Activated CD8-positive, alpha-beta T cell treated with anti-CD3 and anti-CD28 coated beads, Interleukin-2, amount 10 ng/mL, durations not matched to agents 7 days and 5 days (primary cell): ENCODE measurements around the gene CXCR5. TPM values are rescaled to one million over a fixed set of nuclear protein-coding genes. Genes with fewer than 3 reads are reported as not detected.

Experiments
- ATAC-seq: fragments of 150-1000 bp; cut with Tn5 transposase; one replicate; pipeline ENCODE4 v1.10.0; 2021; ENCODE audit warnings: moderate library complexity
- CTCF ChIA-PET: fragments of 350-600 bp; sonication (Branson Sonifier 250); formaldehyde crosslinking; loops from one replicate; lab custom pipeline; 2021; ENCODE audit warnings: antibody characterized with exemption; lab: Charles Lee
- POLR2A ChIA-PET: fragments of 350-600 bp; sonication (Branson Sonifier 250); formaldehyde crosslinking; loops from one replicate; lab custom pipeline; 2021; ENCODE audit warnings: antibody characterized with exemption; lab: Charles Lee
- DNase-seq: peaks from one replicate; pipeline ENCODE4 v3.0.0-alpha.2; 2020
- H3K27ac Mint-ChIP-seq: one replicate; pipeline ENCODE4 v1.8.0; 2021; ENCODE audit warnings: mild to moderate bottlenecking, mixed read lengths
- H3K27me3 Mint-ChIP-seq: one replicate; pipeline ENCODE4 v1.8.0; 2021; ENCODE audit warnings: low read depth, mixed read lengths
- H3K36me3 Mint-ChIP-seq: one replicate; pipeline ENCODE4 v1.8.0; 2021; ENCODE audit warnings: low read depth, mixed read lengths
- H3K4me1 Mint-ChIP-seq: one replicate; pipeline ENCODE4 v1.8.0; 2021; ENCODE audit warnings: low read depth, mixed read lengths
- H3K4me3 Mint-ChIP-seq: one replicate; pipeline ENCODE4 v1.8.0; 2021; ENCODE audit warnings: mild to moderate bottlenecking, mixed read lengths
- H3K9me3 Mint-ChIP-seq: one replicate; pipeline ENCODE4 v1.8.0; 2022; ENCODE audit warnings: mixed read lengths; ENCODE audit not compliant: insufficient read depth
- total RNA-seq, 2 experiments: library from RNA; stranded (reverse); gene quantifications; one replicate each; pipeline ENCODE4 v1.2.3, GENCODE V29; 2021

Gene CXCR5
- total RNA-seq, 2 experiments from 2014 or later = 0.08 to 0.18 TPM

DNA sequence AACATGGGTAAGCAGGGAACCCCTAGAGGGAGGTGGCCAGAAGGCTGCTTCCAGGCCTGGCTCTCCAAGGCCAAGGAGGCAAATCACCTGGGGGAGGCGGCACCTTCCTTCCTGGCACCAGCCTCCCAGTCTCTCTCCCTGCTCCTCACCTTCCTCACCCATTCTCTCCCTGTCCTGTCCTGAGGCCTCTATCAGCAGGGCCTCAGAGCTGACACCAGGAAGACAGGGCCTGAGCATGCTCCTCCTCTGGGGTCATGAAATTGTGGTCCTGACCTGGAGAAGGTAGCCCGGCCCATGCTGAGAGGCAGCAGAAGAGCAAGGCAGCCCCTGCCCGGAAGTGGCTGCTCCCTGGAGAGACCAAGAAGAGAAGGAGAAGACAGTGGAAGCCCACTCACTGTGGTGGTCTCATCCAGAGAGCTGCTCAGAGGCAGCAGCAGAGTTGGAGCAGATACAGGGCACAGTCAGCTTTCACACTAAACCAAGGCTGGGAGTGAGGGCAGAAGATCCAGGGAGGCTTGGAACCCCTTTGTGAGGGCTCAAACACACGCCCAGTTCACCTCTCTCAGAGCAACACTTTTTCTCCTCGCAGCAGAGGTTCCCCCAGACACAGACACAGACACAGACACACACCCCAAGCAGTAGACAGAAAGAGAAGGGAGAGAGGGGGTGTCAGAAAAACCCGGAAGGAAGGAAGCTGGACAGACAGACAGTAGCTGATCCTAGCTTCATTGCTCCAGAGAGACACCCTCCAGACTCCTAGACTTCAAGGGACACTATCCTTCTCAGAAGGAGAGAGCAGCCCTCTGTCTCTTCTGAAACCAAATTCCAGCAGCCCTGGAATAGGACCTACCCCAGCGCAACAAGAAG lies 40.3 kb downstream of the CXCR5 start:
- peak; percentile 49 for DNase-seq
- ChIA-PET POLR2A (interaction anchor here (0.8 to 6.1 kb wide), 7 partner anchors 9 to 134 kb away, joined by 3 to 104 read pairs (median 5); partner anchors contain the start of gene DDX6), CTCF (interaction anchor here (0.7 to 2.1 kb wide), 7 partner anchors 12 to 232 kb away, joined by 3 to 14 read pairs (median 4); partner anchors contain the start of gene DDX6)
- peaks cover 30% of the 10 kb centered on the region for H3K36me3 Mint-ChIP-seq
- peaks cover 63% of the 10 kb centered on the region for H3K4me1 Mint-ChIP-seq
- no peaks in the 10 kb centered on the region for H3K9me3 Mint-ChIP-seq
- no peaks in the 10 kb centered on the region for H3K27me3 Mint-ChIP-seq
- H3K4me3 Mint-ChIP-seq = peak overlapping the region; percentile 97
- H3K27ac Mint-ChIP-seq = peak overlapping the region; percentile 84
- no peak for ATAC-seq

DNA sequence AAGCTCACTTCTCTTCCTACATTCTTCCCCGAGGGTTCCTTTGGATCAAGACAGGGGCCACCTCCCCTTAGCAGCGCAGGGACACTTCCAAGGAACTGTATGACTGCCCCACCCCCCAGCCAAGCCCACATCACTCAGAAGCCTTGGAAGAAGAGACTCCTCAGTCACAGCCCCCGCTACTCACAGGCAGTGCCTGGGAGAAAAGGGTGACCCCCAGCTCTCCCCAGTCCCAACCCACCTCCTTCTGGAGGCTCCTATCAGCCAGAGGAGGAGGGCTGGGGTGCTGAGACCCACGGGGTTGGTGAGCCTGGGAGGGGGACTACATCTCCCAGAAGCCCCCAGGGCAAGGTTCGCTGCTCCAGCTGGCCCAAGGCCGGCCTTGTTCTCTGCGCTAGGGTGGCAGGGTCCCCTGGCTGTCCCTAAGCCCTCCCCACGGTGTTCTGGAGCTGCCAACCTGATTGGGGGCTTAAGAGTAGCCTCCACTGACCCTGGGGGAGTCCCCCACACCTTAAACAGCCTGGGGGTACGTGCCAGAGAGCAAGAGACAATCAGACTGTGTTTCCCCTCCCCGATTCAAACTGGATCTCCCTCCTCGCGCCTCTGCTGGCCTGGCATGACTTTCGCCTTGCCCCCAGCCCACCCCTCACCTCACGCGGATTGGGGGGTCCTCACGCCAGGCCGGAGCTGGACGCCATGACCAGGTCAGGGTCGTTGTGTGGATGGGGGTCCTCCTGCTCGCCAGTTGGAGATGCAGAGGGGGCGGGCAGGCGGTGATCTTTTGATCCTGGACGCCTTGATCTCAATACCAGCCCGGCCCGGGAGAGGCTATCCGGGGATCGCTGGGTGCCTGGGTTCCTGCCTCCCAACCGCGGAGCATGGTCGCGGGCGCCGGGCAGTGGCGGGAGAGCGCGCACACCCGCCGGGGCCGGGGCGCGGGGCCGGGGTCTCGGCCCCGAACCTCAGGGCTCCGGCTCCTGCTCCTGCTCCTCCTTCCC lies 41.2 kb downstream of the CXCR5 start:
- H3K4me1 Mint-ChIP-seq = peaks cover 55% of the 10 kb centered on the region
- CTCF ChIA-PET = interaction anchor here (0.7 to 1.7 kb wide), 10 partner anchors 11 to 235 kb away, joined by 3 to 8 read pairs (median 4); no protein-coding TSS in a partner anchor
- H3K4me3 Mint-ChIP-seq = peak overlapping the region; percentile 97
- H3K36me3 Mint-ChIP-seq = peaks cover 26% of the 10 kb centered on the region
- H3K27me3 Mint-ChIP-seq = no peaks in the 10 kb centered on the region
- POLR2A ChIA-PET = interaction anchor here (0.8 to 6.1 kb wide), 8 partner anchors 10 to 135 kb away, joined by 3 to 104 read pairs (median 4); partner anchors contain the start of gene DDX6
- no peak for ATAC-seq
- no peaks in the 10 kb centered on the region for H3K9me3 Mint-ChIP-seq
- peak overlapping the region; percentile 84 for H3K27ac Mint-ChIP-seq
- peak; percentile 64 for DNase-seq

DNA sequence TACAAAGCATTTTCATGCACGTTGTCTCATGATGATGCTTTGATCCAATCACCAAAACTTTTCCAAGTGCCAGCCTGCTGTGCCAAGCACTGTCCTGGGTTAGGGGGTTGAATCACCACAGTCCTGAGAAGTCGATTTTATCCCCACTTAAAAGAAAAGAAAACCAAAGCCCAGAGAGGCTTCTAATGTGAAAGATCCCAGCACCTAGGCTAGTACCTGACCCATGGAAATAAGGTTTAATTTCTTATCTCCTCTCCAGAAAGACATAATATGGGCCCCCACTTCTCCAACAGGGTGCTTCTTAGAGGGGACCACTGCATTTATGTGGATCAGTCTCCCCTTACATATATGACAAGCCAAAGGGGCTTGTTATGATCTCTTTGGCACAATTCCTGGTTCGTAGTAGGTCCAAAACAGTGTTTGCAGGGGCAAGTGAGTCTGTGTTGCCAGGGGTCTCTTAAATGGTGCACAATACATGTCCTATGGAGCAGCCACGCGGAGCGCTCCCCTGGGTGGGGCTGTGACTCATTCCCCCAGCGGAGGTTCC lies 43.9 kb downstream of the CXCR5 start:
- H3K4me1 Mint-ChIP-seq = peaks cover 53% of the 10 kb centered on the region
- ChIA-PET CTCF (interaction anchor here (1.4 to 4.9 kb wide), 4 partner anchors 13 to 137 kb away, joined by 4 to 59 read pairs (median 18); partner anchors contain the start of gene DDX6), POLR2A (interaction anchor here (1.3 to 4.3 kb wide), 4 partner anchors 12 to 136 kb away, joined by 4 to 43 read pairs (median 16); partner anchors contain the start of gene DDX6)
- DNase-seq (no peak), ATAC-seq (no peak)
- H3K9me3 Mint-ChIP-seq = no peaks in the 10 kb centered on the region
- H3K27ac Mint-ChIP-seq = peak overlapping the region; percentile 99
- no peaks in the 10 kb centered on the region for H3K27me3 Mint-ChIP-seq
- H3K4me3 Mint-ChIP-seq = peak overlapping the region; percentile 98
- peaks cover 16% of the 10 kb centered on the region for H3K36me3 Mint-ChIP-seq

DNA sequence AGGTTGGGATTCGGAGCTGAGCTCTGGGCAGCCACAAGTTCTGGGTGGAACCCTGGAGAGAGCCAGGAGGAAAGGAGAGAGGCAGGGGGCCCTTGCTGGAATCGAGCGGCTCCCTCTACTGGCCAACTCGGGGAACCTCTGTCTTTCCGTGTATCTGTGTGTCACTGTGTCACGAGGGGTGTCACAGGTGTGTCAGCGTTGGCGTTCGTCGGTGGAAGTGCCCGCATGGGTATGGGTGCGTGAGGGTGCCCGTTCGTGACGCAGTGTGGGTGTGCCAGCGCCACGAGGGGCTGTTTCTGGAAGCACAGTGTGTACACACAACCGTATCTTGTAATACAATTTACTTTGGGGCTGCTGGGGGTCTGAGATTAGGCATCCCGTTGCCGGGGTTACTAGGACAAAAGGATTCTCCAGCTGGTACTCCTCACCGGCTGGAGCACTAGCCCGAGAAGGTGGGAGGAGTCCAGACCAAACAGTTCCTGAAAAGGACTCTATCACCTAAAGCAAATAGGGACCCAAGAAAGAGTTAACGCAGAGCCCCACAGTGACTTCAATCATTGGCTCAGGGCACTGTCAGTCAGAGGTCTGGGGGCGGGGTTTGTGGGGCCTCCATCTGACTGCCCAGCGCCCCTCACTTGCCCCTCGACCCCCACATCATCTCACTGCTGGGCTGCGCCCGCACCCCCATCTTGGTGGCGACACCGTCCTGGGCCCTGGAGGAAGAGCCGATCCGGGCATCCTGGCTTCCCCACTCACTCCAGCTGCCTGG lies 44.6 kb downstream of the CXCR5 start:
- POLR2A ChIA-PET = interaction anchor here (0.7 to 4.3 kb wide), 8 partner anchors 12 to 223 kb away, joined by 3 to 43 read pairs (median 4); partner anchors contain the start of gene DDX6
- peak; percentile 94 for DNase-seq
- H3K4me3 Mint-ChIP-seq = peak overlapping the region; percentile 98
- CTCF ChIA-PET = interaction anchor here (0.9 to 4.9 kb wide), 6 partner anchors 12 to 239 kb away, joined by 3 to 59 read pairs (median 18); partner anchors contain the start of gene DDX6
- peak overlapping the region; percentile 99 for H3K27ac Mint-ChIP-seq
- ATAC-seq = peak; percentile 57
- H3K27me3 Mint-ChIP-seq = no peaks in the 10 kb centered on the region
- peaks cover 11% of the 10 kb centered on the region for H3K36me3 Mint-ChIP-seq
- peaks cover 53% of the 10 kb centered on the region for H3K4me1 Mint-ChIP-seq
- no peaks in the 10 kb centered on the region for H3K9me3 Mint-ChIP-seq

DNA sequence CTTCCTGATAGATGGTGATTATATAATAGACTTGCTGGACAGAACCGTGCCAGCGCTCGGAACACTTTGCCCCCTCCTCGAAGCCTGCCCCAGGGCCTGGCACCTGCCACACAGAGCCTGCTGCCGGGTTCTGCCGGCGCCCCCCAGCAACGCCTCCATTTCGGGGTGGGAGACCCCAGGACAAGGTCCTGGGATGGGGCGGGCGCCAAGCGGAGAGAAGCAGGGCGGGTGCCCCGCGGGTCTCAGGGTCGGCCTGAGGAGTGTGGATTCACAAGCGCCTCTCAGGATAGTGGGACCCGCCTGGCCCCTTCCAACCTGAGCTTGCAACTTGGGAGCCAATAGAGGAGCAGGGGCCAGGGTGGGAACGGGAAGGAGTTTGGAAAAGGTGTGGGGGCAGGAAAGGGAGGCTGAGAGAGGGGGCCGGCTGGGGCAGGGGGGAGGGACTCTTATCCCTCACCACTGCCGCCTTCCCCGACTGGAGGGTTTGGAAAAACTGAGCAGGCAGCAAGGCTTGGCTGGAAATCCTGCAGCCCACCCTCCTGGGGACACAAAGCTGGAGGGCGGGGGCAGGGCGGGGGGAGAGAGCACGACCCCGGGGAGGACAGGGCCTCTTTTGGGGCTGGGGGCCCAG lies 45.3 kb downstream of the CXCR5 start:
- H3K9me3 Mint-ChIP-seq = no peaks in the 10 kb centered on the region
- peaks cover 47% of the 10 kb centered on the region for H3K4me1 Mint-ChIP-seq
- peak; percentile 18 for ATAC-seq

DNA sequence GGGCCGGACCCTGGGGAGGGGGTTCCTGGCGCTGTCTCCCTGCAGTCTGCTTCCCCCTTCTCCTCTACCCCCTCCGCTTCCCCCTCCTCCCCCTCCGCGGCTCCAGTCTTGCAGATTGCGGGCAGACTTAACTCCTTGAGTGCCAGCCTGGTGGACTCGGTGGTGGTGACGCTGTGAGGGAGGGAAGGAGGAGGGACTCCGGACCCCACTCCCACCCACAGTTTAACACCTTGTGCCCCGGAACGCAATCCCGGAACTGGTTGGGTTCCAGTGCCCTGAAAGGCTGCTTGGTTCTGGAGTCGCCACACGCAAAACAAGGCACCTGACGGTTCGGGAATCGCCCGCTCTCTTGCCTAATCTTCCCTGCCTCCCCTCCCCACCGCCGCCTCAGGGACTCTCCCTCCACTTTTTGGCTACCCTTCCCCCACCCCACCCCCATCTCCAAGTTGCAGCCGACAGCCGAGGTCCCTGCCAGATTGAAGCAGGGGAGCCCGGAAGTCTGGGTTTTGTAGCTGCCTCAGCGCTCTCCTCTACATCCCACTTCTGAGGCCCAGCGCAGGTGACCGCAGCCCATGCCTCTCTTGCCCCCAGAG lies 45.9 kb downstream of the CXCR5 start:
- ChIA-PET POLR2A (interaction anchor here (0.5 to 4.3 kb wide), 11 partner anchors 11 to 252 kb away, joined by 3 to 43 read pairs (median 9); partner anchors contain the start of genes DDX6 and HINFP), CTCF (interaction anchor here (0.7 to 4.9 kb wide), 25 partner anchors 12 to 270 kb away, joined by 3 to 61 read pairs (median 4); partner anchors contain the start of genes DDX6, RPS25, SLC37A4 and TRAPPC4)
- DNase-seq (peak; percentile 91), ATAC-seq (peak; percentile 21)
- Mint-ChIP-seq H3K27me3 (no peaks in the 10 kb centered on the region), H3K27ac (peak overlapping the region; percentile 99), H3K4me3 (peak overlapping the region; percentile 98), H3K4me1 (peaks cover 47% of the 10 kb centered on the region), H3K9me3 (no peaks in the 10 kb centered on the region), H3K36me3 (no peaks in the 10 kb centered on the region)

More for the DNA sequence above, 45.3 kb downstream of the CXCR5 start:
- Mint-ChIP-seq H3K36me3 (peaks cover 5% of the 10 kb centered on the region), H3K27ac (peak overlapping the region; percentile 99), H3K4me3 (peak overlapping the region; percentile 98), H3K27me3 (no peaks in the 10 kb centered on the region)
- DNase-seq = peak; percentile 59
- POLR2A ChIA-PET = interaction anchor here (0.5 to 4.3 kb wide), 10 partner anchors 11 to 253 kb away, joined by 3 to 43 read pairs (median 4); partner anchors contain the start of gene DDX6
- CTCF ChIA-PET = interaction anchor here (0.9 to 4.9 kb wide), 9 partner anchors 11 to 269 kb away, joined by 3 to 59 read pairs (median 4); partner anchors contain the start of genes DDX6, RPS25 and TRAPPC4

DNA sequence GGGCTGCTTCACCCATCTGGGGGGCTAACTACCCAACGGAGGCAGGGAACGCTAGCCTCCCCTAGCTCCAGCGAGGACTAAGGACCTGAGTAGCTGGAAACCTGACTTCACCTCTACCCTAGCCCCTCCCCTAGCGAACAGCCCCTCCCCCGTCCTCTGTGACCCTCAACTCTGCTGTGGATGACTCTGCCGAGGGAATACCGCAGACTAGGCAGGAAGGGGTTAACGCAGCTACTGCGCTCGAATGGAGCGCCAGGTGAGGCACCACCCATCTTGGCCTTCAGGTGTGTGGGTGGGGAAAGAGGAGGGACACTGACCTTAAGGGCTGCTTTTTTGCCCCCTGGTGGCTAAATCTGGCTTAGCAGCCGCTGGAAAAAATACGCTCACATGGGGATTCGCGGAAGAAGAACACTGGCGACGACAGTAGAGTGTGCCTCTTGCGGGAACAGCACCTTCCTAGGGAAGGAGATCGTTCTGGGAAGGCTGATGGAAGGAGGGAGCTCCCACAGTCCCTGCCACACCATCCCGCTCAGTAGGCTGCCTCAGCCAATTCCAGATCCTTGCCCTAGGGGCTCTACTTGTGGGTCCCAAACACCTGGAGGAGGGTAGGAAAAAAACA lies 46.5 kb downstream of the CXCR5 start:
- ATAC-seq = peak; percentile 21
- ChIA-PET POLR2A (interaction anchor here (0.8 to 4.3 kb wide), 10 partner anchors 10 to 191 kb away, joined by 3 to 43 read pairs (median 10); partner anchors contain the start of genes DDX6 and HINFP), CTCF (interaction anchor here (0.7 to 4.9 kb wide), 28 partner anchors 11 to 271 kb away, joined by 3 to 61 read pairs (median 4); partner anchors contain the start of genes CXCR5, DDX6, RPS25 and SLC37A4)

DNA sequence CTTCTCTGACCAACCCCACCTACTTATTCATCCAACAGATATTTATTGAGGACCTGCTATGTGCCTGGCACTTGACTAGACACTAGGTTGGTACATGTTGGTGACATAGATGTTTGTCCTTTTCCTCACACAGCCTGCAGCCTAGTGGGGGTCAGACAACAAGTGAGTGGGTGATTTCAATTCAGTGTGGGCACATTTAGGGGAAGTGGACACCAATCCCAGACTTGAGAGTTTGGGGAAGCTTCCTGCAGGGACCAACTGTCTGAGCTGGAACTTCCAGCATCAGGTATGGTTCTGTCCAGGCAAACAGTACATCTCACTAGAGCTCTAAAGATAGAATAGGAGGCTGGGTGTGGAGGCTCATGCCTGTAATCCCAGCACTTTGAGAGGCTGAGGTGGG lies 47.9 kb downstream of the CXCR5 start:
- no peak for ATAC-seq
- peaks cover 42% of the 10 kb centered on the region for H3K4me1 Mint-ChIP-seq

More for the DNA sequence above, 46.5 kb downstream of the CXCR5 start:
- Mint-ChIP-seq H3K4me1 (peaks cover 47% of the 10 kb centered on the region), H3K27me3 (no peaks in the 10 kb centered on the region), H3K4me3 (peak overlapping the region; percentile 98), H3K9me3 (no peaks in the 10 kb centered on the region), H3K36me3 (no peaks in the 10 kb centered on the region), H3K27ac (peak overlapping the region; percentile 99)
- DNase-seq = peak; percentile 93

DNA sequence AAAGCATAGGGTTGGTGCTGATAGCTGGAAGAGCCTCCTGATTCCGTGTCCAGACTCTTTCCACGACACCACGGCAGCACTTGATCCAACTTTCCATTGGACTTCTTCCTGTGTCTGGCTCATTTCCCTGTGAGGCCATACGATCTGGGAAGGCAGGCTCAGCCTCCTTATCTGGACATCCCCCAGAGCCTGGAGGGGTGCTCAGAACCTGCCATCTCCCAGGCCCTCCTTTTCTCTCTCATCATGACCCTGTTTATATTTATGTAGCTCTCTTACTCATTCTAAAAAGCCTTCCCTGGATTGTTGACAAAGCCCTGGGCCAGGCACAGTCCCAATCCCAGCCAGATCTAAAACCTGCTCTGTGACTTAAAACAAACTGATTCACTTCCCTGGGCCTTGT lies 49.8 kb downstream of the CXCR5 start:
- H3K36me3 Mint-ChIP-seq = no peaks in the 10 kb centered on the region
- no peaks in the 10 kb centered on the region for H3K27me3 Mint-ChIP-seq
- H3K4me1 Mint-ChIP-seq = peaks cover 25% of the 10 kb centered on the region
- no peak overlapping the region for H3K27ac Mint-ChIP-seq
- no peak overlapping the region for H3K4me3 Mint-ChIP-seq
- no peaks in the 10 kb centered on the region for H3K9me3 Mint-ChIP-seq
- CTCF ChIA-PET = no interaction called here
- ATAC-seq (no peak), DNase-seq (no peak)
- POLR2A ChIA-PET = no interaction called here

More for the DNA sequence above, 47.9 kb downstream of the CXCR5 start:
- ChIA-PET CTCF (interaction anchor here (0.7 to 4.0 kb wide), 7 partner anchors 10 to 242 kb away, joined by 3 to 61 read pairs (median 12); no protein-coding TSS in a partner anchor), POLR2A (interaction anchor here (3.9 to 4.3 kb wide), 2 partner anchors 19 to 140 kb away, joined by 19 to 43 read pairs; partner anchors contain the start of gene DDX6)
- Mint-ChIP-seq H3K4me3 (peak overlapping the region; percentile 98), H3K36me3 (no peaks in the 10 kb centered on the region), H3K27me3 (no peaks in the 10 kb centered on the region), H3K27ac (no peak overlapping the region), H3K9me3 (no peaks in the 10 kb centered on the region)
- no peak for DNase-seq
